HG03095 (cell line): ENCODE measurements around the gene MOCS2.
"Not testable (repeated sequence)": the region's sequence is repeated elsewhere in the genome, so short reads cannot be mapped to it uniquely, and the experiment has no call there.

Experiments used
- ATAC-seq: cut with Tn5 transposase; IDR thresholded peaks from one replicate; pipeline ENCODE4 v1.9.1; 2021; ENCODE audit warnings: moderate library complexity; ENCODE audit not compliant: unreplicated experiment

The MOCS2 gene, protein sequence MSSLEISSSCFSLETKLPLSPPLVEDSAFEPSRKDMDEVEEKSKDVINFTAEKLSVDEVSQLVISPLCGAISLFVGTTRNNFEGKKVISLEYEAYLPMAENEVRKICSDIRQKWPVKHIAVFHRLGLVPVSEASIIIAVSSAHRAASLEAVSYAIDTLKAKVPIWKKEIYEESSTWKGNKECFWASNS

GRCh38 chr5:53109443-53110127 is at the start of gene MOCS2:
TSS of gene MOCS2 (minus strand) at chr5:53109757. CDS start at chr5:53107174, 2,583 bp downstream.
- ATAC-seq: peak; percentile 93

DNA sequence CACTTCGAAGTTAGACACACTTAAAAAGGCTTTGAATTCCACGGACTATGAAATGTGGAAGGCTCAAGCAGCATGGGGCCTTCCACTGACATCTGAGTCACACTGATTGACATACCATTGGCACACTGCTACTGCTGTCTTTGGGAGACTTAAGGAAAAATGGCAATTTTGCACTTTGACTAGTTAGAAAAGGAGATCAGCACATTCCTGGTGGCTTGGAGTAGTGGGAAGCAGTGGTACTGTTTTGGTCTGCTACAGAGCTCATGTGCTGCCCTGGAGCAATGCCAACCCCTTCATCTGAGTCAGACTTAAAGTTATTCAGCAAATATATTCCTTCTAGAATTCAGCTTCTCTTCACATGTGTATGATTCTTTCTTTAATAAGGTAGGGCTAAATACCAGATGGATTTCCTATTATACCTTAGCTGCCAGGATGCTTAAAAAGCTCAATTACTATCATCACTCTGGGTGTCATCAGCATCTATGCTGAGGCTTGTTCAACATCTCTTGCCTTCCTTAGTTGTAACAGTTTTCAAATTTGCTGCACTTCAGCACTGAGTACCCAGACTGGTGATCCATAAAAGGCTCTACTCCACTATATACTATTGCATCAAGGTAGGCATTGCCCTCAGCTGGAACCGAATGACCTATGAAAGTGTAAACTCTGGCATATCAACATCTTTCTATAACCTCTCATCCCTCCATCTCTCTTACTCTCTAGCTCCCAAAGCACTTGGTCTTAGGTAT is 42.3 kb upstream of the MOCS2 start:
- ATAC-seq: no peak

DNA sequence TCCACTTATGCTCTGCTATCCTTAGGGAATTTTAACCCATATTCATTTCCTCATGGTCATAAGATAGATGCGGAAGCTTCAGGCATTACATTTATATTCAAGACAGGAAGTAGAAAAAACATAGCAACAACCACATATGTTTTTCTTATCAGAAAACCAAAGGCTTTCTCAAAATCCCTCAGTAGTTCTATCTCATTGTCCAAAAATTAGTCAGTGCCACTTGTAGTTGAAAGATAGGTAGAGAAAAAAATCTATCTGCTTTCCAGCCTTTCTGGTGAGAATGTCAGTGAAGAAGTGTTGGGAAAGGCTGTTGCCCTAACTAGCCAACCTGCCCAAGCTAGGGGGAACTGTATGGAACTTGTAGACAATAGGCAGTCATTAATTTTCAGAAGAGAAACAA is 23.5 kb upstream of the MOCS2 start:
- no peak for ATAC-seq

GRCh38 chr5:53130266-53130665 is 20.7 kb upstream of the MOCS2 start:
- ATAC-seq: no peak

GRCh38 chr5:53128481-53128880 is 18.9 kb upstream of the MOCS2 start:
- ATAC-seq: no peak

- ATAC-seq: no peak
Measured at GRCh38 chr5:53127107-53127506, 17.6 kb upstream of the MOCS2 start.

DNA sequence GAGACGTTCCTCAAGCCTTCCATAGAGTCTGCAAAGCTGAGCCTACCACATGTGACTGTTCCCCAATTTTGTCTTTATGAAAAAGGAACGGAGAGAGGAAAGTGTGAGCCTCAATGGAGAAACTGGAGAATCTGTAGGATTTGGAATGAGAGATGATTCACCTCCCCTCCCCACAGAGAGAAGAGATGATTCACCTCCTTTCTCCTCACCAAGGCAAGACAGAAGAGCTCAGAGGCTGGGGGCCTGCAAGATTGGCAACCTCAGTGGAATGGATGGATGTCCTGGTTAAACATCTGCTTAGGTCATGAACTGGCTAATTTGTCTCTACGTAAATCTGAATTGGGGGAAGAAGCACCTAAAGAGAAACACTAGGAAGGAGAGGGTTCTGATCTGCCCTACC is 17.0 kb upstream of the MOCS2 start:
- no peak for ATAC-seq

- no peak for ATAC-seq
Measured at GRCh38 chr5:53123702-53124101, 14.1 kb upstream of the MOCS2 start.

GRCh38 chr5:53120165-53120564 is 10.6 kb upstream of the MOCS2 start:
- ATAC-seq: no peak

DNA sequence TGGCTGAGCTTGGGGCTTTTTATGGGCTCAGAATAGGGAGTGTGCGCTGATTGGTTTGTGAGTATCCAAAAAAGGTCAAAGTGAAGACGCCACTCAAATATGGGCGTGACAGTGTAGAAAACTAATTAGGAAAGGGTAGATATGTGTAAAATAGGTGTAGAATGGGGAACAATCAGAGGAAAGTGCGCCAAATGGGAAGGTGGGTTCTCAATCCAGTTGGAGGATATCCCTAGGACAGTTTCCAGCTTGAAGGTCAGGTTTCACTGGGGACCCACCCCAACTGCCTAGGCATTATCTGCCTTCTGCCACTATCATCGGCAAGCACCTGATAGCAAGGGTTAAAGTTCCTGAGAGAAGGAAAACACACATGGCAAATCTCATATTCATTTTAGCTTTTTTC is 9.3 kb upstream of the MOCS2 start:
- ATAC-seq: no peak

- no peak for ATAC-seq
Measured at GRCh38 chr5:53116597-53116996, 7.0 kb upstream of the MOCS2 start.

DNA sequence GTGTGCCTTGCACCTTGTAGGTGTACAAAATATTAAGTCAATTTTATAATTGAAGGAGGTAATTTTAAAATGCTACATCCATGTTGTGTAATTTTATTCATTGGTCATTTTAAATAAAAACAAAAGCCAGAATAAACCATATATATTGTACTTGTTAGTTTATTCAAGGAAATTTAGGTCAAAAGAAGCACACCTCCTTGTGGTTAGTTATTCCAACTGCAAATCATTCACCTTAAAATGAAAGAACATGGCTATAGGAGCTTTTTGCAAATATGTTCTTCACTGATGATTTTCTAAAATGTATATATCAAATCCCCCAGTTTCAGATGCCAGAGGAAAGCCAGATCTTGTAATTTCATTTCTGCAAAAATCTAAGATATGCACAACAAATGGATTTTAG is 5.4 kb upstream of the MOCS2 start:
- no peak for ATAC-seq

GRCh38 chr5:53113947-53114346 is 4.4 kb upstream of the MOCS2 start:
- ATAC-seq: no peak

GRCh38 chr5:53112909-53113308 is 3.4 kb upstream of the MOCS2 start:
- ATAC-seq: no peak

DNA sequence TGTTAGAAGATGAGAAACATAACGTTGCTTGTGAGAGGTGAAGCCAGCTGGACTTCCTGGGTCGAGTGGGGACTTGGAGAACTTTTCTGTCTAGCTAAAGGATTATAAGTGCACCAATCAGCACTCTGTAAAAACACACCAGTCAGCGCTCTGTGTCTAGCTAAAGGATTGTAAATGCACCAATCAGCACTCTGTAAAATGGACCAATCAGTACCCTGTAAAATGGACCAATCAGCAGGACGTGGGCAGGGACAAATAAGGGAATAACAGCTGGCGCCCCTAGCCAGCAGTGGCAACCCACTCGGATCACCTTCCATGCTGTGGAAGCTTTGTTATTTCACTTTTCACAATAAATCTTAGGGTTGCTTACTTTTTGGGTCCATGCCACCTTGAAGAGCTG is 2.8 kb upstream of the MOCS2 start:
- not testable (repeated sequence) for ATAC-seq

- ATAC-seq: no peak
Measured at GRCh38 chr5:53111139-53111538, 1.6 kb upstream of the MOCS2 start.

DNA sequence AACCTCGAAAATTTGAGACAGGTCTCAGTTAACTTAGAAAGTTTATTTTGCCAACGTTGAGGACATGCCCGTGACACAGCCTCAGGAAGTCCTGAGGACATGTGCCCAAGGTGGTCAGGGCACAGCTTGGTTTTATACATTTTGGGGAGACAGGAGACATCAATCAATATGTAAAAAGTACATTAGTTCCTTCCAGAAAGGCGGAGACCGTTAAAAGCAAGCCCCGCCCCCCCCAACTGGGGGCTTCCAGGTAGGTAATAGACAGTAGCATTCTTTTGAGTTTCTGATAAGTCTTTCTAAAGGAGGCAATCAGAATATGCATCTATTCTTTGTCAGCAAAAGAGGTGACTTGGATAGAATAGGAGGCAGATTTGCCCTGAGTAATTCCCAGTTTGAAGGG is 599 bp upstream of the MOCS2 start:
- ATAC-seq: peak; percentile 7

- peak; percentile 12 for ATAC-seq
Measured at GRCh38 chr5:53109056-53109442, 508 bp downstream of the MOCS2 start.

GRCh38 chr5:53105611-53106300 is 3.8 kb downstream of the MOCS2 start:
- no peak for ATAC-seq

GRCh38 chr5:53100606-53101005 is 9.0 kb downstream of the MOCS2 start:
- ATAC-seq: no peak

DNA sequence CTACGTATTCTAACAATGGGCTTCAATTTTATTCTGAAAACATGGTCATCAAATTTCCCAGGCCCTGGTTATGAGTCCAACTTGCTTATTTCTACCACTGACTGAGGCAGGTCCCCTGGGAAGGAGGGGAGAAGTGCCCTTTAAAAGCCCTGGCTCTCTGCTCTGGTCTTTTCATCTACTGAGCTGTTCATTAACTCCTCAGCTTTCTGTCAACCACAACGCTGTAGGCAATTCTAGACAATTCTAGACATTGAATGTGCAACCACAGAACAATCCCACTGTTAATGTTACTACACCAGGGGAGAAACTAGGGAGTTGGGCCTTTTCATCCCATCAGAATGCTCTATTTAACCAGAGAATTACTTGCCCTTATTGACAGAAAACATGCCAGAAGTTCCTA is 10.0 kb downstream of the MOCS2 start:
- ATAC-seq: no peak
